GM12891 (cell line): ENCODE data around the gene ZBTB45.

ENCODE experiments used
- PAX5 ChIP-seq: IDR thresholded peaks from 2 replicates; pipeline ENCODE4 v1.6.1; 2011; ENCODE audit warnings: low read length, moderate library complexity, mild to moderate bottlenecking; ENCODE audit not compliant: insufficient read depth, severe bottlenecking
- POLR2A ChIP-seq: IDR thresholded peaks from 2 replicates; pipeline ENCODE4 v1.6.1; 2011; ENCODE audit warnings: low read depth, low read length, control low read depth
- POLR2AphosphoS5 ChIP-seq: IDR thresholded peaks from 2 replicates; pipeline ENCODE4 v1.6.1; 2011; ENCODE audit warnings: low read depth, low read length, control low read depth
- POU2F2 ChIP-seq: IDR thresholded peaks from 2 replicates; pipeline ENCODE4 v1.6.1; 2011; ENCODE audit warnings: low read depth, mild to moderate bottlenecking, control low read depth, low read length, moderate library complexity
- SPI1 ChIP-seq: IDR thresholded peaks from 2 replicates; pipeline ENCODE4 v1.6.1; 2011; ENCODE audit warnings: low read depth, low read length, control low read depth
- TAF1 ChIP-seq: IDR thresholded peaks from 2 replicates; pipeline ENCODE4 v1.6.1; 2011; ENCODE audit warnings: low read depth, low read length, control low read depth

GRCh38 chr19:58466760-58467589 is 52.6 kb downstream of the ZBTB45 start, which contains the start of gene ZNF324:
- TF ChIP-seq POLR2A (peak; percentile 68; the same call in 1 of the 2 replicates), POLR2AphosphoS5 (peak; percentile 77), TAF1 (peak; percentile 75), SPI1 (no peak), PAX5 (no peak), POU2F2 (no peak)
